HG02798 (cell line): ENCODE results near the gene RAMP3.

Experiments
- ATAC-seq: cut with Tn5 transposase; IDR thresholded peaks from one replicate; pipeline ENCODE4 v1.9.1; 2021; ENCODE audit warnings: mild to moderate bottlenecking; ENCODE audit not compliant: unreplicated experiment, poor library complexity

RAMP3 gene

GRCh38 chr7:45176886-45177731, 19.5 kb downstream of the RAMP3 start:
- no peak for ATAC-seq

DNA sequence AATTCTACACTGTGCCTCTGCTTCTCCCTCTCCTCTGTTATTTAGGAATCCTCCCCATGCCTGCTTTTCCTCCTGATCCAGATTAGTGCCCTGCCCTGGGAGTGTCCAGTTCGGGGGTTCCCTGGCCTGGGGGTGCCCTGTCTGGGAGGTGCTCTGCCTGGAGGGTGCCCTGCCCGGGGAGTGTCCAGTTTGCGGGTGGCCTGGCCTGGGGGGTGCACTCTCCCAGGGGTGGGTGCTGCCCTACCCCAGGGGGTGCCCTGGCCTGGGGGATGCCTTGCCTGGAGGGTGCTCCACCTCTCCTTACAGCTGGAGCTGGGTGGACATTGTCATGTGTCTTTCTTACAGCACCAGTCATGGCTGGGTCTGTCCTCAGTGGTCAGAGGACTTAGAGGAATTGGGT, 20.2 kb downstream of the RAMP3 start:
- no peak for ATAC-seq

DNA sequence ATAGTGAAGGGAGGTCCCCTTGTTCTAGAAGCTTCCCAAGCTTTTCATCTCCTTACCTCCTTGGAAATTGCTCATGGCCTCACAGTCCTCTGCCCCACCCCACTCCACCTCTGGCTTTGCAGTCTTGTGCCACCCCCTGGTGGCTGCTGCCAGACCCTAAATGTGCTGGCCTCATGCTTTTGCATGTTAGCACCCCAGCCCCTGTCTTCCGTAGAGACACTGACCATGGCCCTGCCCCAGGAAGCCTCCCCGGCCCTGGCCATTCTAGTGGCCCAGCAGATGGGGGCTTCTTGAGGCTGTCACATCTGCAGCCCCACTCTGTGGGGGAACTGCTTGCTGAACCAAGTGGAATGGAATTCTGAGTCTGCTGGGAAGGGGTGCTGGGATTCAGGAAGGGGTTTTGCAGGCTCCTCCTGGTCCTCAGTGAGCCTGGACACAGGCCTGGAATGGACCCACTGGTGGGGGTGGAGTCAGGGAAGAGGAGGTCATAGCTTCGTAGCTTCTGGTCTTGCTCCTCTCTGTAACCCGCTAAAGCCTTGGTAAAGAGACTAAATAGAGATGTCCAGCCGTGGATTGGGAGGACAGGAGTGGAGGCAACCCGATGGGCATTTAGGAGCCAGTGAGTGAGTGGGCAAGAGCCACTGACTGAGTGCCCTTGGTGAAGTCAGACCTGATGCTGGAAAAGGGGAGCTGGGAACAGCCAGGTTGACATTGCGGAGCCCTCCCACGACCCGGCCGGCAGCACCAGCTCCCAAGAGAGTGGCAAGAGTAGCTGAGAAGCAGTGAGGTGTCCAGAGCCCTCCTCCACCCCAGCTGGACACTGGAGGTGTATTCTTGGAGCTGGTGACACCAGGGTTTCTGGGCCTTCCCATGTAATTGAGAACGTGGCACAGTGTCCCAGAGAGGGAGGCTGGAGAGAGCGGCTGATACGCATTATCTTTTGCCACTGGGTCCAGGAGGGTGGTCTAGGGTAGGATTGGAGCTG, 20.9 kb downstream of the RAMP3 start:
- no peak for ATAC-seq

DNA sequence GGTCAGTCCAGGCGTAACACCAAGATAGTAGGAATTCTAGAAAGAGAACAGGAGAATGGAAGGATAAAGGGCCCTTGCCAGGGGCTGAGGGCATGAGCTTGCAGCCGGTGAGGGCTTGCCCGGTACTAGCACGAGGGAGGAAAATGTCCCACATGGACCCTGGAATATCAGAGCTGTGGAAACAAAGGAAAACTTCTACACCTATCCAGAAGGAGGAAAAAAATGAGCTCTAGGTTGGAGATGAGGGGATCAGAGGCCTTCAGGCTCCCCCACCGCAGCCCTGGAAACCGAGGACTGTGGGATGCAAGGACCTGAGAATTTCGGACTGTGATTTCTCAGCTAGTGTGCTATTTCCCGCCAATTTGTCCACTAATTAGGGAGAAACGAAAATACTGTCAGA, 22.1 kb downstream of the RAMP3 start:
- ATAC-seq = no peak

DNA sequence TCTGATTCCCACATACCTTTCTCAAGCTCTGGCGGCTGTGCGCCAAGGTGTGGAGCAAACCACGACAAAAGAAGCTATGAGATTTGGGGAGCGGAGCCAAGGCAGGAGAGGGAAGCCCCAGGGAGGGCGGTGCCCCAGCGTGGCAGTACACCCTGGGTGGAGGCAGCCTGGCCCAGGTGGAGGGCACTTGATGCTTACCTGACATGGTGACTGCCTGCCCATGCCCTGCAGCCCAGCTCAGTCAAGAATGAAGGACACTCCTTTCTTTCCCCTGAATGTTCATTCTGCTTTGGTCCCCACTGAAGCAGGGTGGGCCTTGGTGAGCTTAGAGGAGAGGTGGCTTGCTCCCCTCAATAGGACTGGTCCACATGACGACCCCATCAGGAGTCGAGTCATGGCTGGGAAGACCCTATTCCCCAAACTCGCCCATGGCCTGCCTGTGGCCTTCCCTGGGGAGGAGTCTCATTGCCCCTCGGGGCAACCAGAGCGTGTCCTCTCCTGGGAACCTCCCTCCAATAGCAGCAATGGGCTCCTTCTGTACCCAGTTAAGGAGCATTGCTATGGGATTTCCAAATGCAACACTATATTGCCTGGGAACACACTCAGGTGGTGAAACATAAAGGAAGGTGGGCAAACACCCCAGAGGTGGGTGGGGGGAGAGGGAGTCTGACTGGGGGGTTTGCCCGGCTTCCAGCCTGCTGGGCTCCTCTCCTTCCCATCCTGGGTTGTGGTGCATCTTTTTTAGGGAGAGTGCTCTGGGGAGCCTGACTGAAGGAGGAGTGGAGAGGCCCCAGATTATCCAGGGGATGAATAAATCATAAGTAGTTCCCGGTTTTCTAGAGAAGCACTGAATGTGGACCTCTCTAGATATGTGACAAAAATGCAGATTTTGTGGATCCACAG, 22.7 kb downstream of the RAMP3 start:
- no peak for ATAC-seq

DNA sequence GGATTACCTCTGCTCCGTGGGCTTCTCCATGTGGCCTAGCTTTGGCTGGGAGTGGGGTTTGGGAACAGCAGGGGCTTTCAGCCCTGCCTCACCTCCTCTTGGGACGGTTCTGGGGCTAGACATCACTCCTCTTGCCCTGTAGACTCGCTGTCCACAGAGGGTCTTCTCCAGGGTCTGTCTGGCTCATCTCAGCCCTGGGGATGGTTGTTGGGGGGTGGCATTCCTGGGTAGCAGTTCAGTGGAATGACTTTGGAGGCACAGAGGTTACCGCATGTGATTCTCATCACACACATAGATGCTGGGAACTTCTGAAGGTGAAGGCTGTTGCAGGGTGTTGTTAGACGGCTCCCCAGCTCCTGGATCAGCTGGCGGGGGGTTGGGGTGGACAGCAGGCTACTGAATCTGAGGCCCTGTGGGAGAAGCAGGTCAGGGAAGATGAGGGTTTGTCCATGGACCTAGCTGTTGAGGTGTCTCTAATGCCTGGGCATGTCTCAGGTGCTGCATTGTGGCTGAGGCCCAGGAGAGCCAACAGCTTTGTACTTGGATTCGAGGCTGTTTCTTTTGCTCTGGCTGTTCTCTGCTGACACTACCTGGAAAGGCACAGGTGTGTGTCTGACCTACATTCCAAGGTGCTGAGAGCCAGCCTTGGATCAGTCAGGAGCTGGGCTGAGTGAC, 23.8 kb downstream of the RAMP3 start:
- ATAC-seq = no peak

GRCh38 chr7:45181991-45182855, 24.6 kb downstream of the RAMP3 start:
- no peak for ATAC-seq

DNA sequence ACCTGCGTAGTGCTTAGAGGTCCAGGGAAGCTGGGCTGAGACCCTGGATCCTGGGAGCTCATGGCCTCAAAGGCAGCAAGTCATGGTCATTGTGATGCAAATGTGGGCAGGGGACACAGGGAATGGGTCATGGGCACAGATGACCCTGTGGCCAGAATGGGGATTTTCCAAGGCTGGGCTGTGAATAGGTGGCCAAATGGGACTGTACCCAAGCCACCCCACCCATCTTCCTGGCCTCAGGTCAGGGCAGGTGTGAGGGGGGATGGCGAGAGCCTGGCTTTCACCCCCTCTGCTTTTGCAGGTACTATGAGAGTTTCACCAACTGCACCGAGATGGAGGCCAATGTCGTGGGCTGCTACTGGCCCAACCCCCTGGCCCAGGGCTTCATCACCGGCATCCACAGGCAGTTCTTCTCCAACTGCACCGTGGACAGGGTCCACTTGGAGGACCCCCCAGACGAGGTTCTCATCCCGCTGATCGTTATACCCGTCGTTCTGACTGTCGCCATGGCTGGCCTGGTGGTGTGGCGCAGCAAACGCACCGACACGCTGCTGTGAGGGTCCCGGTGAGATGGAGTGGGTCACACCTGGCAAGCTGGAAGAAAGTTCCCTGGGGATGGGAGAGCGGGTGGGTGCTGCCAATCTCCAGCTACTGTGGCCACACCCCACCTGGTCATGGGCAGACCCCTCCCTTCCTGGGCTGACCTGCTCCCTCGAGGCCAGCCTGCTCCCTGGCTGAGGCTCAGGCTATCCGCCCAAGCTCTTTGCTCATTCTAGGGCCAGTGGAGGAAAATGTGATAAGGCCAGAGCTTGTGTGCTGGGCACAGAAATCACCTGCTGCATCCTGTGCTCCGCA, 25.5 kb downstream of the RAMP3 start:
- no peak for ATAC-seq

GRCh38 chr7:45183711-45184210, 26.2 kb downstream of the RAMP3 start:
- no peak for ATAC-seq

GRCh38 chr7:45184326-45185027, 26.9 kb downstream of the RAMP3 start:
- ATAC-seq = no peak

GRCh38 chr7:45185028-45185863, 27.7 kb downstream of the RAMP3 start:
- no peak for ATAC-seq

DNA sequence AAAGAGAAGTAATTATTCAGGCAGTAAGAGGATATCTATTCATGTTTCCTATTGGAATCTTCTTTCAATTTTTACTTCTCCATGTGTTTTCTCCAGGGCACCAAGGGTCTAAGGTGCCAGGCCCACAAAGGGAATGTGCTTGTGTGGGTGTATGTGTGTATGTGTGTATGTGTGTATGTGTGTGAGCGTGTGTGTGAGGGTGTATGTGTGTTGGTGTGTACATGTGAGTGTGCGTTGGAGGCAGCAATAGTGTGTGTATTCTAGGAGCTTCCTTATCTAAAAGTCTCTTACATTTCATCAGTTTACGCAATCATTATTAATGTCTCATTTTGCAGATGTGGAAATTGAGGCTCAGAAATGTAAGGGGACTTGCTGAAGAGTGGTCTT, 28.3 kb downstream of the RAMP3 start:
- no peak for ATAC-seq

- no peak for ATAC-seq
Observed at GRCh38 chr7:45186261-45186813, 28.7 kb downstream of the RAMP3 start.

GRCh38 chr7:45187089-45187945, 29.7 kb downstream of the RAMP3 start:
- ATAC-seq = no peak

GRCh38 chr7:45187946-45188411, 30.4 kb downstream of the RAMP3 start:
- no peak for ATAC-seq
